ENCODE measurements around the gene CKMT1A. TPM values are rescaled to one million over a fixed set of nuclear protein-coding genes. Genes with fewer than 3 reads are reported as not detected.

The CKMT1A gene
- total and polyA plus RNA-seq, 10 of the 15 experiments (the other 5 are each of a cell fraction or from before 2014, with no cell fraction given), result 0.05 TPM; not detected in 9

GRCh38 chr15:43735416-43735815 is 41.8 kb downstream of the CKMT1A start (continued):
- TF ChIP-seq BHLHE40 (IDR thresholded peaks at IDR 0.05; ENCODE audit: borderline replicate concordance in 1 of 2, low read depth in 2 of 2, low read length in 1 of 2), result no peak
- TF ChIP-seq MEF2B (IDR thresholded peaks at IDR 0.05; ENCODE audit: partially characterized antibody, poor library complexity, severe bottlenecking), result no peak
- no peak for TF ChIP-seq SMARCA5 (IDR thresholded peaks at IDR 0.05)
- TF ChIP-seq IRF4 (IDR thresholded peaks at IDR 0.05; ENCODE audit: low read depth, low read length), result peak; percentile 51; the same call in 1 of the 2 replicates
- TF ChIP-seq ESRRA (IDR thresholded peaks at IDR 0.05; ENCODE audit: low read length), result no peak
- TF ChIP-seq ZBED1 (IDR thresholded peaks at IDR 0.05; ENCODE audit: borderline replicate concordance), result no peak
- TF ChIP-seq HDAC2 (IDR thresholded peaks at IDR 0.05), result no peak
- TF ChIP-seq EGR1 (IDR thresholded peaks at IDR 0.05; ENCODE audit: borderline replicate concordance in 1 of 2, low read depth in 2 of 2, low read length in 2 of 2), result no peak
- no peak for TF ChIP-seq RELA (IDR thresholded peaks at IDR 0.05; ENCODE audit: borderline replicate concordance, partially characterized antibody)
- no peak for TF ChIP-seq WRNIP1 (IDR thresholded peaks at IDR 0.05; ENCODE audit: borderline replicate concordance, low read depth, low read length)
- TF ChIP-seq BCLAF1 (IDR thresholded peaks at IDR 0.05), result no peak
- TF ChIP-seq, protein P1, sequence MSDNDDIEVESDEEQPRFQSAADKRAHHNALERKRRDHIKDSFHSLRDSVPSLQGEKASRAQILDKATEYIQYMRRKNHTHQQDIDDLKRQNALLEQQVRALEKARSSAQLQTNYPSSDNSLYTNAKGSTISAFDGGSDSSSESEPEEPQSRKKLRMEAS (IDR thresholded peaks at IDR 0.05; ENCODE audit: low read depth, low read length), result no peak
- no peak for TF ChIP-seq SP1 (IDR thresholded peaks at IDR 0.05; ENCODE audit: low read depth, low read length)
- TF ChIP-seq NFYB (IDR thresholded peaks at IDR 0.05; ENCODE audit: insufficient read depth, low read depth, low read length), result peak; percentile 64; the same call in 1 of the 2 replicates
- no peak for TF ChIP-seq NFXL1 (IDR thresholded peaks at IDR 0.05; ENCODE audit: borderline replicate concordance)
- peak; percentile 12 for TF ChIP-seq EED (IDR thresholded peaks at IDR 0.05; ENCODE audit: low read depth)
- no peak for TF ChIP-seq NBN (IDR thresholded peaks at IDR 0.05)
- TF ChIP-seq SREBF2 (IDR thresholded peaks at IDR 0.05; ENCODE audit: low read length), result no peak
- TF ChIP-seq, protein P2, sequence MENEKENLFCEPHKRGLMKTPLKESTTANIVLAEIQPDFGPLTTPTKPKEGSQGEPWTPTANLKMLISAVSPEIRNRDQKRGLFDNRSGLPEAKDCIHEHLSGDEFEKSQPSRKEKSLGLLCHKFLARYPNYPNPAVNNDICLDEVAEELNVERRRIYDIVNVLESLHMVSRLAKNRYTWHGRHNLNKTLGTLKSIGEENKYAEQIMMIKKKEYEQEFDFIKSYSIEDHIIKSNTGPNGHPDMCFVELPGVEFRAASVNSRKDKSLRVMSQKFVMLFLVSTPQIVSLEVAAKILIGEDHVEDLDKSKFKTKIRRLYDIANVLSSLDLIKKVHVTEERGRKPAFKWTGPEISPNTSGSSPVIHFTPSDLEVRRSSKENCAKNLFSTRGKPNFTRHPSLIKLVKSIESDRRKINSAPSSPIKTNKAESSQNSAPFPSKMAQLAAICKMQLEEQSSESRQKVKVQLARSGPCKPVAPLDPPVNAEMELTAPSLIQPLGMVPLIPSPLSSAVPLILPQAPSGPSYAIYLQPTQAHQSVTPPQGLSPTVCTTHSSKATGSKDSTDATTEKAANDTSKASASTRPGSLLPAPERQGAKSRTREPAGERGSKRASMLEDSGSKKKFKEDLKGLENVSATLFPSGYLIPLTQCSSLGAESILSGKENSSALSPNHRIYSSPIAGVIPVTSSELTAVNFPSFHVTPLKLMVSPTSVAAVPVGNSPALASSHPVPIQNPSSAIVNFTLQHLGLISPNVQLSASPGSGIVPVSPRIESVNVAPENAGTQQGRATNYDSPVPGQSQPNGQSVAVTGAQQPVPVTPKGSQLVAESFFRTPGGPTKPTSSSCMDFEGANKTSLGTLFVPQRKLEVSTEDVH (IDR thresholded peaks at IDR 0.05; ENCODE audit: low read depth, partially characterized antibody), result no peak
- no peak for TF ChIP-seq GATAD2B (conservative IDR thresholded peaks at IDR 0.05; ENCODE audit: low read depth)
- TF ChIP-seq EZH2 (IDR thresholded peaks at IDR 0.05; ENCODE audit: borderline replicate concordance, control insufficient read depth, low read depth, low read length), result no peak
- no peak for TF ChIP-seq SREBF1 (IDR thresholded peaks at IDR 0.05; ENCODE audit: low read length)
- peak; percentile 15; the same call in 1 of the 2 replicates for TF ChIP-seq FOXM1 (IDR thresholded peaks at IDR 0.05; ENCODE audit: low read depth, low read length)
- TF ChIP-seq DPF2 (IDR thresholded peaks at IDR 0.05), result no peak
- TF ChIP-seq, protein P3, sequence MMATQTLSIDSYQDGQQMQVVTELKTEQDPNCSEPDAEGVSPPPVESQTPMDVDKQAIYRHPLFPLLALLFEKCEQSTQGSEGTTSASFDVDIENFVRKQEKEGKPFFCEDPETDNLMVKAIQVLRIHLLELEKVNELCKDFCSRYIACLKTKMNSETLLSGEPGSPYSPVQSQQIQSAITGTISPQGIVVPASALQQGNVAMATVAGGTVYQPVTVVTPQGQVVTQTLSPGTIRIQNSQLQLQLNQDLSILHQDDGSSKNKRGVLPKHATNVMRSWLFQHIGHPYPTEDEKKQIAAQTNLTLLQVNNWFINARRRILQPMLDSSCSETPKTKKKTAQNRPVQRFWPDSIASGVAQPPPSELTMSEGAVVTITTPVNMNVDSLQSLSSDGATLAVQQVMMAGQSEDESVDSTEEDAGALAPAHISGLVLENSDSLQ (IDR thresholded peaks at IDR 0.05), result peak; percentile 89
